ENCODE results near the gene SHMT2.
A peak's percentile ranks its signal among the peaks of the same experiment; 100 is the strongest.

SHMT2 gene

DNA sequence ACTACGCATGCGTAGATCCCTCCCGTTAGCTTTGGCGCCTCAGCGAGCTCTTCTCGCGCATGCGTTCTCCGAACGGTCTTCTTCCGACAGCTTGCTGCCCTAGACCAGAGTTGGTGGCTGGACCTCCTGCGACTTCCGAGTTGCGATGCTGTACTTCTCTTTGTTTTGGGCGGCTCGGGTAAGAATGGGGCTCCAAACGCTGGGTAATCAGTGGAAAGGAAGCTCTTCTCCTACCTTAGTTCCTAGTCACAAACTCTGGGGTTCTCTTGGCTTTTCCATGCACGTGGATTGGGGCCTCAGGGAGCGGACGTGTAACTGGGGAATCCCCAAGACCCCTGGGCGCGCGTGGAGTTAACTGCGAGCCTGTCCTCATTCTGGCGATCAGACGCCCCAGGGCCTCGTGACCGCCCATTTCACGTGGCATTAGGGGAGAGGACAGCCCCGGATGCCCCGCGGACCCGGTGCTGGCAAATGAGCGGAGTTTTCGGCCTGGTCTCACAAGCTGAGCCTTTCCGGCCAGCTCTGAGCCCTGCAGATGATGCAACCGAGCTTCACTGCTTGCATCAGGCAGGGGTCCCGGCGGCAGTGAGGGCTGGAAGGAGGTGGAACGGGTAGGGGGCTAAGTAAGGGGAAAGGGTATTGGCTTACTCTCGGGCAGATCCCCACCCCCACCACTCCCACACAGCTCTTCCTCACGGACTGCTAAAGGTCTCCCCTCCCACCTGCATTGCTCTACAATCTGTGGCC is at the start of gene SHMT2:
TSS of gene SHMT2 (plus strand) at position 78 of the 747 bp plus-strand sequence. CDS start at position 146, 68 bp downstream.
- DNase-seq (ENCODE audit: low read depth) = peak; percentile 87

DNA sequence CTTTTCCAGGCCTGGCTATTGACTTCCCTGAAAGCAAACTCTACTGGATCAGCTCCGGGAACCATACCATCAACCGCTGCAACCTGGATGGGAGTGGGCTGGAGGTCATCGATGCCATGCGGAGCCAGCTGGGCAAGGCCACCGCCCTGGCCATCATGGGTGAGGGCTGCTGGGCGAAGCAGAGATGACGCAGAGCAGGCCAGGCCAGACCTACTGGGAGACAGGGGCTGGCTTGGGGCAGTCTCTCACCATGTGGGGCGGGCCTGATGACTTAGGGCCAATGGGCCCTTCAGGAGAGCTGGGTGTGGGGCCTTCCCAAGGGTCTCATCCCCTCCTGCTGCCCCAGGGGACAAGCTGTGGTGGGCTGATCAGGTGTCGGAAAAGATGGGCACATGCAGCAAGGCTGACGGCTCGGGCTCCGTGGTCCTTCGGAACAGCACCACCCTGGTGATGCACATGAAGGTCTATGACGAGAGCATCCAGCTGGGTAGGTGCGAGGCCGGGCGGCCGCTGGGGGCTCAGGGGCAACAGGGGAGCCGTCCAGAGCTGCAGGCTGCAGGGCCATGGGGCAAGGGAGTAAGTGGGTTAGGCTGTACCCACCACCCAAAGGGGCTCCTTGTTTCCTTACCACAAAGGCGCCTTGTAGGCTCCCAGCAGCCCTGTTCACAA is 49.1 kb upstream of the SHMT2 start:
- DNase-seq (ENCODE audit: low read depth) = no peak

DNA sequence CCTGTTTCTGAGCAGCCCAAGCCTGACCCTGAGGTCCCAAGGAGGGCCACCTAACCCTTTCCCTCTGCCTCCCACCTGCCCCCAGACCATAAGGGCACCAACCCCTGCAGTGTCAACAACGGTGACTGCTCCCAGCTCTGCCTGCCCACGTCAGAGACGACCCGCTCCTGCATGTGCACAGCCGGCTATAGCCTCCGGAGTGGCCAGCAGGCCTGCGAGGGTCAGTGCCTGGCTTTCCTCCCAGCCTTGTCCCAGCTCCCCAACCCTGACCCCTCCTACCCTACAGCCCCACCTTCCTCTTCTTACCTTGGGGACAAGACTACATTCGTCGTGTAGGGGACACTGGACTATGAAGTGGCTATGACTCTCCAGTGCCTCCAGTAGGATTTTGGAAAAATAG is 48.4 kb upstream of the SHMT2 start:
- no peak for DNase-seq (ENCODE audit: low read depth)

DNA sequence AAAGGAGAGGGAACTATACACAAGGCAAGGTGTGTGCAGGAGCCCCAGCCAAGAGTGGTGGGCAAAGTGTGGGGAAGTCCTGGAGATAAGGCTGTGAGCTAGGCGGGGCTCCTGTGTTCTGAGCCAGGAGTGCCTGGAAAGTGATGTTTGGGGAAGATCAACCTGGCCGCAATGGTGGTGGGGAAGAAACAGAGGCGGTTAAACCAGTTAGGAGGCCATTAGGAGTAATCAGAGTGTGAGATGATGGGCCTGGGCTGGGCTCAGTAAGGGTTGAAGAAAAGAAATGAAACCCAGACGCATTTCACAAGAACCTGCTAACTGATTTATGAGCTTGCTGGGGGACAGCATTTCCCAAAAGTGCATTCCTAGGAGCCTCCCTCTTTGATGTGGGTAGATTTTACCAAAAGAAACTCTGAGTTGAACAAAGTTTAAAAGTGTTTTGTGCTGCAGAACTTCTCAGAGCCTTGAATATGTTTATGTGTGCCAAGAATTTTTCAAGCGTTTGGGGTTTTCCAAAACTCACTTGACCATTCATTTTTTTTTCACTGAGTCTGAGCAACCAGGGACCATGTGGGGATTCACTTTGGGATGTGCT is 47.9 kb upstream of the SHMT2 start:
- DNase-seq (ENCODE audit: low read depth) = peak; percentile 61

DNA sequence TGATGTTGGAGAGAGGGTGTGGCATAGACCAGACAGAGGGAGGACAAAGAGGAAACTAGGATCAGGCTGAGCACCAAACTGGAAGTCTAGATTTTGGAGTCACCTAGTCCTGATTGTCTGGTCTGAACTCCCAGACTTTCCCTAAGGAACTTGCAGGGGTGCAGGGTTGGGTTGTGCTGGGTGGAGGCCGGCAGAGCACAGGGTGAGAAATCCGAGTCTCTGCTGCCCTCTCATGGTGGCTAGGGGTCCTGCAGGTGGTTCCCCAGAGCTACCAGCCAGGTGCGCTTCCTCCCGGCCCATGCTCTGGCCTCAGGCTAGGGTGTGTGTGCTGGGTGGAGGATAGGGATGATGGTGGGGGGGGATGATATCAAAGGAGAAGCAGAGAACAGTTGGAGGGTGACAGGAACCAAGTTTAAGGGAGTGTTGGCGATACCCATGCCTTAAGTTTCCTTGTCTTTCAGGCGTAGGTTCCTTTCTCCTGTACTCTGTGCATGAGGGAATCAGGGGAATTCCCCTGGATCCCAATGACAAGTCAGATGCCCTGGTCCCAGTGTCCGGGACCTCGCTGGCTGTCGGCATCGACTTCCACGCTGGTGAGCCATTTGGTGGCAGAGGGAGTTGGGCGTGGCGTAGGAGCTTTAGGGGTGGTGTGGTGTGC is 46.5 kb upstream of the SHMT2 start:
- DNase-seq (ENCODE audit: low read depth) = peak; percentile 47

DNA sequence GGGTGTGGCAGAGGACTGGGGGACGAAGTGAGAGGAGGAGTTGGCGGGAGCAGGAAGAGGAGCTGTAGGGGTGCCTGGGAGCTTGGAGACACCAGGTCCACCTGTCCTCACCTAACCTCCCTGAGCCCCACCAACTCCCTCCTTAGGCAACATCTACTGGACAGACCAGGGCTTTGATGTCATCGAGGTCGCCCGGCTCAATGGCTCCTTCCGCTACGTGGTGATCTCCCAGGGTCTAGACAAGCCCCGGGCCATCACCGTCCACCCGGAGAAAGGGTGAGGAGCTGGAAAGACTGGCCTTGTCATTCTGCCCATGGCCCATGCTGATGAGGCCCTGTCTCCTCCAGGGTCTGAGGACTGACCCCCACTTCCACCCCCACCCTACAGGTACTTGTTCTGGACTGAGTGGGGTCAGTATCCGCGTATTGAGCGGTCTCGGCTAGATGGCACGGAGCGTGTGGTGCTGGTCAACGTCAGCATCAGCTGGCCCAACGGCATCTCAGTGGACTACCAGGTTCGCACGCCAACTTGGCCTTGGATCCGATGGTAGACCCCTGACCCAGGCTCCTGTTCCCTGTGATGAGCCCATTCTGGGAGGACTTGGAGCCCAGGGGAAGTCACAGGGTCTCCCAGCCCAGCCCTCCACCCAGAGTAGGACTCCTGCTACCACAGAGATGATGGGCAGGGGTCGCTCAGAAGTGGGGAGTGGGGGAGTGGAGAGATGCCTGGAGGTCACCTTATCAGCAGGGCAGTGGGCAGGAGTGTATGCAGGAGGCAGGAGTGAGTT is 45.4 kb upstream of the SHMT2 start:
- no peak for DNase-seq (ENCODE audit: low read depth)

DNA sequence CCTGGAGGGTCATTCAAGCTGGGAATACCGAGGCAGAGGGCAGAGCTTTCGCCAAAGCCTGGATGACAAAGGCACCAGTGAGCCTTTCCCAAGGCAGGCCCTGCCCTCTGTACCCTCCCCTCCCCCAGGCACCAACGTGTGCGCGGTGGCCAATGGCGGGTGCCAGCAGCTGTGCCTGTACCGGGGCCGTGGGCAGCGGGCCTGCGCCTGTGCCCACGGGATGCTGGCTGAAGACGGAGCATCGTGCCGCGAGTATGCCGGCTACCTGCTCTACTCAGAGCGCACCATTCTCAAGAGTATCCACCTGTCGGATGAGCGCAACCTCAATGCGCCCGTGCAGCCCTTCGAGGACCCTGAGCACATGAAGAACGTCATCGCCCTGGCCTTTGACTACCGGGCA is 44.1 kb upstream of the SHMT2 start:
- DNase-seq (ENCODE audit: low read depth) = no peak

DNA sequence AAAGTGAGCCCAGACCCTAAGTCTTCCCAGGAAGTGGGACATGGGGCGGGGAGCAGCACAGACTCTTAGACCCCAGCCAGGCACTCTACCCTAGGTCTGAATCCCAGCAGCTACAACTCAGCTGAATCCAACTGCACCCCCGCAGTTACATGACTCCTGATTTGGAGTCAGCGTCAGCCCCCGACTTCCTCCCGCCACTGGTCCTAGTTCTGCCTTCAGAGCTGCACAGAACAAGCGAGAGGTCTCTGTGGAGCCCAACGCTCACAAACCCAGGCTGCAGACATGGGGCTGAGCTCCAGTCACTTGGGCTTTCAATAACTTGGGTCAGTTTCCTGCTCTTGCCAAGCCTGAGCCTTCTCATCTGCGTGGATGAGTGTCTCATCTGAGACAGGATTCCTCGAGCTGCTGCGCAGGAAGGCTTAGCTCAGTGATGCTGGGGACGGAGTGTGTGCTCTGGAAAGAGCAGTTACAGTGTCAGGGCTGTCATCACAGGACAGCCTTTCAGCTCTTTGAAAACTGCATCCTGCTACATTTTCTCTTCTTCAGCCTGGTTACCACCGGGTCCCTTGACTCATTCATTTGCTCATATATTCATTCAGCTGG is 43.5 kb upstream of the SHMT2 start:
- no peak for DNase-seq (ENCODE audit: low read depth)

DNA sequence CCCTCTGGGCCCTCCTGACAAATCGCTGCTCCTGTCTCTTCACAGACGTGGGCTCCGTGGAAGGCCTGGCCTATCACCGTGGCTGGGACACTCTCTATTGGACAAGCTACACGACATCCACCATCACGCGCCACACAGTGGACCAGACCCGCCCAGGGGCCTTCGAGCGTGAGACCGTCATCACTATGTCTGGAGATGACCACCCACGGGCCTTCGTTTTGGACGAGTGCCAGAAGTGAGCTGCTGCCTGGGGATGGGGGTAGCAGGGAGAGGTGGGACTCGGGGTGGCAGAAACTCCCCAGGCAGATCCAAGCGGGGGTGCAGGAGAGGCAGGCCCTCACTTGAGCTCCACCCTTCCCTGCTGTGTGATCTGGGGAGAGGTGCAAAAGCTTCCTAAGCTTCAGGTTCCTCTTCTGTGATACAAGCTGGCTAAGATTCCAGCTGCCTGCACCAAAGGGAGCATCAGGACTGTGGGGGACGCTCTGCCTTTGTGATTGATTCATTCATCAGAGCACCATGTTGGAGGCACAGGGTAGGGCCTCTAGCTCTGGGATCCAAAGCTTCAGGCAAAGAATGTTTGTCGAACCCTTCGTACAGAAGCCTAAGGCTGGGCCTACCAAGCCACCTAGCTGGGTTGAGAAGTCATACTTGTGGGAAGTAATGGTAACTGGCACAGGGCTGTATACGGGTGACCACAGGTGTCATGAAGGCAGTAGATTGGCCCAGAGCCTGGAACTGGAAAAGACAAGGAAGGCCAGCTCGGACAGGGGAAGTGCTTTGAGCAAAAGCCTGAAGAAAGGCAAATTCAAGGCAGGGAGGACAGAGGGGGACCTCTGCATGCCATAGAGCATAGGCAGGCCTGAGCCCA is 42.1 kb upstream of the SHMT2 start:
- DNase-seq (ENCODE audit: low read depth) = no peak

DNA sequence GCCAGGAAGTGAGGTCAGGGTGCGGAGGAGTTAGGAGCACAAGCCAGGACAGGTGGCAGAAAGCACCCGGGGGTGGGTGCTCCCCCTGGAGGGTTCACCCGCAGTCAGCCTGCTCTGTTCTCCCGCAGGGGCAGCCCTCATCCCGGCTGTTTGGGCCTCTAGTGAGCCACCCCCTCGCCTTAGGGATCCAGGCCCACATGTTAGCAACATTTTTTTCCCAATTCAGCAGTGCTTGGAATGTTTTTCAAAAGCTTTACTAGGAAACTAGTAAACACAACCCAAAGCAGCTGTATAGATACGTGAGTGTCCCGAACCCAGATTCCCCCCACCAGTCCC is 41.5 kb upstream of the SHMT2 start:
- DNase-seq (ENCODE audit: low read depth) = no peak

DNA sequence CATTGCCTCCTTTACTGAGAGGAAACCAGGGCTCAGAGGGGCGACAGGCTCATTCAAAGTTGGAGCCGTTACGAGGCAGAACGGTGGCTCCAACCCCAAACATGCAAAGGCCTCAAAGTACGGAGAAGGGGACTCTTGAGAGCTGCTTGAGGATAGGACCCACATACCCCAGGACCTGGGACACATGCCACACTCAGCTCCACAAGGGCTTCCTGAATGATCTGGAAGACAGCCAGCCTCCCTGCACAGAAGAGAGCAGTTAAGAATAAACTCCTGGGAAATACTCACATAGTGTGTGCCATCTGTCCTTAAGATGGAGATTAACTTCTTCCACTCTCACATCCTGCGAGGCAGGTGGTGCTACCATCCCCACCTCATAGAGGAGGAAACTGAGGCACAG is 39.5 kb upstream of the SHMT2 start:
- no peak for DNase-seq (ENCODE audit: low read depth)

DNA sequence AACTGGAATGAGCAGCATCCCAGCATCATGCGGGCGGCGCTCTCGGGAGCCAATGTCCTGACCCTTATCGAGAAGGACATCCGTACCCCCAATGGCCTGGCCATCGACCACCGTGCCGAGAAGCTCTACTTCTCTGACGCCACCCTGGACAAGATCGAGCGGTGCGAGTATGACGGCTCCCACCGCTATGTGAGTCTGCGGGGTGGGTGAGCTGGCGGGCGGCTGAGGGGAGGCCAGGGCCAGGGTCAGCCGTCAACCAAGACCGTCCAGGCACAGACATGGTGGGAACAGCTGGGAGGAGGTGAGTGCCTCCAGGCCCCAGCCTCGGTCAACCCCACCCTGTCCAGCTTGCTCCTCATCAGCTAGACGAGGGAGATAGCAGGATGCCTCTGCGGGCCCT is 38.7 kb upstream of the SHMT2 start:
- DNase-seq (ENCODE audit: low read depth) = no peak

DNA sequence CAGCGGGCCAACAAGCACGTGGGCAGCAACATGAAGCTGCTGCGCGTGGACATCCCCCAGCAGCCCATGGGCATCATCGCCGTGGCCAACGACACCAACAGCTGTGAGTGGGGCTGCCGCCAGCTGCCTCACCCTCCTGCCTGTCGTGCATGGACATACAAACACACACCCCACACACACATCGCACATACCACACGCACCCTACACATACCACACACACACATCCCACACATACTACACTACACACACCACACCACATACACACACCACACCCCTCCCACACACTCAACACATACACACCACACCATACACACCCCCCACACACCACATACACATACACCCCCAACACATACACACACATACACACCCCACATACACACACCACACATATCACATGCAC is 38.1 kb upstream of the SHMT2 start:
- DNase-seq (ENCODE audit: low read depth) = peak; percentile 14

DNA sequence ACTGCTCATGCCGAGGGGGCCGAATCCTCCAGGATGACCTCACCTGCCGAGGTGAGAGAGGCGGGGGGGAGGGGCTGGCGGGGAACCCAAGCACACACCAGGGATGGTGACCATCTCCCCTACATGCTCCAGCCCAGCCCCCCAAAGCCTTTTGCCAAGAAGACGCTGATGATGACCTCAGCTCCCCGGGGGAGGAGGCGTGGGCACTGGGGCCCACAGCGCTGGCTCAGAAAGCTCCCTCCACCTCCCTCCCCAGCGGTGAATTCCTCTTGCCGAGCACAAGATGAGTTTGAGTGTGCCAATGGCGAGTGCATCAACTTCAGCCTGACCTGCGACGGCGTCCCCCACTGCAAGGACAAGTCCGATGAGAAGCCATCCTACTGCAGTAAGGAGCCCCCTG is 36.6 kb upstream of the SHMT2 start:
- DNase-seq (ENCODE audit: low read depth) = no peak

DNA sequence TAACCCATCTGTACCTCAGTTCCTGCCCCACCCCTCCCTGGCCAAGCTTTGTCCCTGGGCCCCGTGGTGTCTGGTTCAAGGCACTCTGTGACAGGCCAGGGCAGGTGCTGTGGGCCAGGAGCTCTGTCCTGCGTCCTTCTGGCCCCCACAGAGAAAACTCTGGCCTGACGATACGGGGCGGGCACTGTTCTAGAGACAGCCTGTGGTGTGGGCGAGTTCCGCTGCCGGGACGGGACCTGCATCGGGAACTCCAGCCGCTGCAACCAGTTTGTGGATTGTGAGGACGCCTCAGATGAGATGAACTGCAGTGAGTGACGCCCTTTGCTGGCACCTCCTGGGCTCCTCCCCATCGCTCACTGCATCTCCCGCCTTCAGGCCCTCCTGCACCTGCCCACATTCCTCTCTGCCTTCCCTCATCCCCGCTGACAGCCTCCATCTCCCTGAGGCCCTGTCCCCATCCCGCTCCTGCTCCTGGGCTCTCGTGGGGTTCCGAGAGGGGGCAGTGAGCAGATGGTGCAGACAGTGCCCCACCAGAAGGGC is 35.7 kb upstream of the SHMT2 start:
- no peak for DNase-seq (ENCODE audit: low read depth)

DNA sequence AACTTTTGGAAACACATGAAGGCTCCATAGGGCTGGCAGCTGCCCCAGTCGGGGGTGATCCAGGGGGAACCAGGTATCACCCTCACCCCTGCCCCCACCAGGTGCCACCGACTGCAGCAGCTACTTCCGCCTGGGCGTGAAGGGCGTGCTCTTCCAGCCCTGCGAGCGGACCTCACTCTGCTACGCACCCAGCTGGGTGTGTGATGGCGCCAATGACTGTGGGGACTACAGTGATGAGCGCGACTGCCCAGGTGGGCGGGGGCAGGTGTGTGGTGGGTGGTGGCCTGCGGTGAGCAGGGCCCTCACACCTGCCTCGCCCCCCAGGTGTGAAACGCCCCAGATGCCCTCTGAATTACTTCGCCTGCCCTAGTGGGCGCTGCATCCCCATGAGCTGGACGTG is 35.3 kb upstream of the SHMT2 start:
- DNase-seq (ENCODE audit: low read depth) = no peak

DNA sequence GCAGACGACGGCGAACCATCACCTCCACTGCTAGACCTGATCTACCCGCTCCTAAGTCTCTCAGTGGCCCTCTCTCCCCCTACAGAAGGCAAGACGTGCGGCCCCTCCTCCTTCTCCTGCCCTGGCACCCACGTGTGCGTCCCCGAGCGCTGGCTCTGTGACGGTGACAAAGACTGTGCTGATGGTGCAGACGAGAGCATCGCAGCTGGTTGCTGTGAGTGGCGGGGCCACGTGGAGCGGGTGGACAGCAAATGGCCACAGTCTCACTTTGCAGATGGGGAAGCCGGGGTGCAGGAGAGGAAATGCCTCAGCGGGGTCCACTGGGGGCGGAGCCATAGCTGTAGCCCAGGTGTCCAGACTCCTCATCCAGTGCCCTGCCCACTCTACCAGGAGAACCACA is 34.3 kb upstream of the SHMT2 start:
- no peak for DNase-seq (ENCODE audit: low read depth)

DNA sequence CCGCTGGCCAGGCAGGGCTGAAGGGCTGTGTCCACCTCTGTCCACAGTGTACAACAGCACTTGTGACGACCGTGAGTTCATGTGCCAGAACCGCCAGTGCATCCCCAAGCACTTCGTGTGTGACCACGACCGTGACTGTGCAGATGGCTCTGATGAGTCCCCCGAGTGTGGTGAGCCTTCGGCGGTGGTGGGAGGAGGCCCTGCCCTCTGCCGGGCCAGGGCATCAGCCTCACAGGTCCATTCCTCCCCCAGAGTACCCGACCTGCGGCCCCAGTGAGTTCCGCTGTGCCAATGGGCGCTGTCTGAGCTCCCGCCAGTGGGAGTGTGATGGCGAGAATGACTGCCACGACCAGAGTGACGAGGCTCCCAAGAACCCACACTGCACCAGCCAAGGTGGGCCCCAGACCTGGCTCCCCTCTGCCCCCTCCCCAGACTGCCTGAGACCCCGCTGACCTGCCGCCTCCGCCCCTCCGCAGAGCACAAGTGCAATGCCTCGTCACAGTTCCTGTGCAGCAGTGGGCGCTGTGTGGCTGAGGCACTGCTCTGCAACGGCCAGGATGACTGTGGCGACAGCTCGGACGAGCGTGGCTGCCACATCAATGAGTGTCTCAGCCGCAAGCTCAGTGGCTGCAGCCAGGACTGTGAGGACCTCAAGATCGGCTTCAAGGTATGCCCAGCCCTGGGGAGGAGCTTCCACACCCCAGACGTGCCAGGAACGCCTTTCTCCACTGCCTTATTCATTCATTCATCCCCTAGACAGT is 33.7 kb upstream of the SHMT2 start:
- DNase-seq (ENCODE audit: low read depth) = no peak

DNA sequence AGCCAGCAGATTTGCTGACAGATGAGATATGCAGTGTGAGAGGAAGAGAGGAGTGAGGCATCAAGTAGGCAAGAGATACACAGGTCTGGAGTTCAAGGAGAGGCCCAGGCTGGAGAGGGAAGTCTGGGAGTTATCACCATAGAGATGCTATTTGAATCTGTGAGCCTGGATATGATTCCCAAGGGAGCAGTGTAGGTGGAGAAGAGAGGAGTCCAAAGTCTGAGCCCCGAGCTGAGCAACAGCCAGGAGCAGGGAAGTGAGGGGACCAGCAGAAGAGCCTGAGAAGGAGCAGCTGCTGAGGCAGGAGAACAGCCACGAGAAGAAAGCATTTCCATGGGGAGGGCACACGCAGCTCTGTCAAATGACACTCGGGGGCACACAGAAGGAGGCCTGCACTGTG is 33.1 kb upstream of the SHMT2 start:
- no peak for DNase-seq (ENCODE audit: low read depth)

DNA sequence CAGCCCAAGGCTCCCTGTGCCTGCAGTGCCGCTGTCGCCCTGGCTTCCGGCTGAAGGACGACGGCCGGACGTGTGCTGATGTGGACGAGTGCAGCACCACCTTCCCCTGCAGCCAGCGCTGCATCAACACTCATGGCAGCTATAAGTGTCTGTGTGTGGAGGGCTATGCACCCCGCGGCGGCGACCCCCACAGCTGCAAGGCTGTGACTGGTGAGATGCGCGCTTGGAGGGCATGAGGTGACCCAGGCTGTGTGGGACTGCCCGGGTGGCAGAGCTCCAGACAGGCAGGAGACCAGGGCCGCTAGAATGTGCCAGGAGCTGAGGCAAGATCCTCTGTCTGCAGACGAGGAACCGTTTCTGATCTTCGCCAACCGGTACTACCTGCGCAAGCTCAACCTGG is 32.6 kb upstream of the SHMT2 start:
- no peak for DNase-seq (ENCODE audit: low read depth)
